ENCODE measurements around the gene MAGI2.

GRCh38 chr7:78179827-78180477 is 1273.5 kb downstream of the MAGI2 start:
- TF ChIP-seq CREB1 (CRISPR knock-in tag; IDR thresholded peaks at IDR 0.05; ENCODE audit: low read depth) (no peak), CTCF (conservative IDR thresholded peaks at IDR 0.05; ENCODE audit: low read depth in 2 of 2) (no peak), POLR2AphosphoS5 (IDR thresholded peaks at IDR 0.05; ENCODE audit: low read depth) (no peak), EZH2 (IDR thresholded peaks at IDR 0.05; ENCODE audit: low read depth, unreplicated experiment) (no peak), JUNB (IDR thresholded peaks at IDR 0.05; ENCODE audit: unreplicated experiment) (no peak), ETS1 (IDR thresholded peaks at IDR 0.05) (no peak)
